Endothelial cell of umbilical vein (primary cell): ENCODE results near the gene PPP1R13B. TPM values are rescaled to one million over a fixed set of nuclear protein-coding genes. Genes with fewer than 3 reads are reported as not detected.

ENCODE experiments used
- BruUV-seq: library from RNA; stranded (reverse); fragments of 400-500 nt; replicated peaks from 2 replicates; lab custom pipeline; 2021; lab: Mats Ljungman, UMichigan
- CTCF ChIA-PET: fragments of 300-600, 350-600 bp; sonication (Branson Sonifier 250); formaldehyde crosslinking; loops from one replicate; lab custom pipeline; 2021; ENCODE audit warnings: antibody characterized with exemption, inconsistent platforms; lab: Charles Lee
- POLR2A ChIA-PET: fragments of 300-600, 350-600 bp; sonication (Branson Sonifier 250); formaldehyde crosslinking; loops from one replicate; lab custom pipeline; 2021; ENCODE audit warnings: antibody characterized with exemption, inconsistent platforms; lab: Charles Lee
- DNase-seq: peaks from one replicate; pipeline ENCODE4 v3.0.0-alpha.2; 2011; ENCODE audit warnings: low read depth, low spot score
- FAIRE-seq: peaks from 2 replicates; lab custom pipeline; 2011; peaks lifted over from hg19 to GRCh38; lab: Jason Lieb, UNC
- H2AFZ ChIP-seq: 2 replicates; pipeline ENCODE4 v1.6.0; 2012; ENCODE audit warnings: low read depth, low read length, control low read depth, inconsistent platforms
- H3K27ac ChIP-seq: 2 replicates; pipeline ENCODE4 v1.5.1; 2011; ENCODE audit warnings: low read depth, mild to moderate bottlenecking, control low read depth, low read length, moderate library complexity; ENCODE audit not compliant: insufficient read depth
- H3K27me3 ChIP-seq, 2 experiments: 2 replicates each; pipeline versions ENCODE4 v1.6.0 to v1.6.1; 2011; ENCODE audit warnings: low read length in 2 of 2, mixed read lengths in 1 of 2; ENCODE audit not compliant: control insufficient read depth in 2 of 2, insufficient read depth in 2 of 2
- H3K36me3 ChIP-seq, 2 experiments: 2 replicates in 1 of 2; 3 replicates in 1 of 2; pipeline ENCODE4 v1.5.1; 2011; ENCODE audit warnings: low read length in 2 of 2, mild to moderate bottlenecking in 1 of 2, moderate library complexity in 1 of 2; ENCODE audit not compliant: control insufficient read depth in 2 of 2, insufficient read depth in 2 of 2; ENCODE audit errors: extremely low read depth in 1 of 2
- H3K4me1 ChIP-seq: 3 replicates; pipeline ENCODE4 v1.5.1; 2011; ENCODE audit warnings: mild to moderate bottlenecking, low read length; ENCODE audit not compliant: control insufficient read depth, insufficient read depth; ENCODE audit errors: extremely low read depth
- H3K4me2 ChIP-seq: 2 replicates; pipeline ENCODE4 v1.6.1; 2011; ENCODE audit warnings: low read length, control low read depth, mixed read lengths; ENCODE audit not compliant: insufficient read depth
- H3K4me3 ChIP-seq, 3 experiments: fragments of 200-600 bp in 1 of 3; sonication (generic), shearing (Covaris generic) in 1 of 3; replicated peaks in 1 of 3; 2 replicates each; pipeline ENCODE4 v1.5.1; 2011 to 2016; ENCODE audit warnings: control low read depth in 3 of 3, low read length in 3 of 3, mild to moderate bottlenecking in 2 of 3, inconsistent platforms in 1 of 3, low read depth in 1 of 3, moderate library complexity in 1 of 3; ENCODE audit not compliant: insufficient read depth in 1 of 3
- H3K79me2 ChIP-seq: 2 replicates; pipeline ENCODE4 v1.6.0; 2012; ENCODE audit warnings: low read length, inconsistent platforms; ENCODE audit not compliant: control insufficient read depth, insufficient read depth
- H3K9ac ChIP-seq: replicated peaks from 2 replicates; pipeline ENCODE3; 2011; ENCODE audit warnings: low read length, control low read depth; ENCODE audit not compliant: insufficient read depth; ENCODE audit errors: extremely low read depth
- H3K9me1 ChIP-seq: replicated peaks from 3 replicates; pipeline ENCODE4 v1.6.0; 2011; ENCODE audit warnings: mild to moderate bottlenecking, low read length; ENCODE audit not compliant: control insufficient read depth, insufficient read depth; ENCODE audit errors: extremely low read depth
- H3K9me3 ChIP-seq: replicated peaks from 2 replicates; pipeline ENCODE4 v1.5.1; 2012; ENCODE audit warnings: low read length, inconsistent platforms; ENCODE audit not compliant: control insufficient read depth, insufficient read depth
- H4K20me1 ChIP-seq: replicated peaks from 2 replicates; pipeline ENCODE3; 2011; ENCODE audit warnings: mild to moderate bottlenecking, low read length; ENCODE audit not compliant: control insufficient read depth, insufficient read depth; ENCODE audit errors: extremely low read depth
- CTCF ChIP-seq, 2 donors: IDR thresholded peaks; 1 replicate in 1 of 2; 2 replicates in 1 of 2; pipeline ENCODE4 v1.5.1; 2011; ENCODE audit warnings: low read length in 2 of 2, mild to moderate bottlenecking in 2 of 2, moderate library complexity in 2 of 2, control low read depth in 1 of 2, inconsistent platforms in 1 of 2, low read depth in 1 of 2; ENCODE audit not compliant: insufficient read depth in 1 of 2; ENCODE audit errors: extremely low read depth in 1 of 2
- EZH2 ChIP-seq: IDR thresholded peaks from 2 replicates; pipeline ENCODE4 v1.6.1; 2012; ENCODE audit warnings: borderline replicate concordance, low read depth, mild to moderate bottlenecking, moderate library complexity, low read length, inconsistent platforms; ENCODE audit not compliant: severe bottlenecking
- FOS ChIP-seq: IDR thresholded peaks from 2 replicates; pipeline ENCODE4 v1.6.1; 2011; ENCODE audit warnings: mild to moderate bottlenecking, low read length, moderate library complexity, borderline replicate concordance; ENCODE audit not compliant: insufficient read depth
- GATA2 ChIP-seq: IDR thresholded peaks from 2 replicates; pipeline ENCODE4 v1.7.0; 2011; ENCODE audit warnings: low read depth, mild to moderate bottlenecking, moderate library complexity, mixed read lengths, low read length; ENCODE audit not compliant: insufficient read length, insufficient read depth
- JUN ChIP-seq: IDR thresholded peaks from 2 replicates; pipeline ENCODE4 v1.6.1; 2011; ENCODE audit warnings: borderline replicate concordance, low read depth; ENCODE audit not compliant: insufficient read length, insufficient read depth
- MAX ChIP-seq: IDR thresholded peaks from 2 replicates; pipeline ENCODE4 v1.6.1; 2011; ENCODE audit not compliant: insufficient read depth, insufficient read length
- MYC ChIP-seq: IDR thresholded peaks from one replicate; pipeline ENCODE4 v1.6.1; 2011; ENCODE audit warnings: mild to moderate bottlenecking, low read depth, low read length
- POLR2A ChIP-seq: IDR thresholded peaks from 2 replicates; pipeline ENCODE4 v1.6.1; 2012; ENCODE audit warnings: low read depth, mild to moderate bottlenecking, control low read depth, low read length
- POLR2AphosphoS5 ChIP-seq: IDR thresholded peaks from 2 replicates; pipeline ENCODE4 v1.6.1; 2012; ENCODE audit warnings: low read depth, mild to moderate bottlenecking, control low read depth, low read length, moderate library complexity; ENCODE audit not compliant: insufficient read depth
- dilution Hi-C: fragments of 300-500 bp; cut with MboI; formaldehyde crosslinking; loops from one replicate; pipeline ENCODE4 v1.15.0; 2019; ENCODE audit warnings: low sequenced_read_pairs; ENCODE audit not compliant: extremely low pct_ligation_motif_present
- intact Hi-C: fragments of 100-400 bp; cut with micrococcal nuclease; formaldehyde crosslinking; loops from one replicate; pipeline ENCODE4 v1.10.0; 2022
- polyA plus RNA-seq, 4 experiments: library from polyadenylated mRNA; depleted of rRNA in 3 of 4; stranded (reverse) in 3 of 4; unstranded in 1 of 4; fragments of >200 nt; gene quantifications; 2 replicates each; pipeline versions ENCODE4 v1.2.1 to v1.2.3, GENCODE V29; 2011 to 2012; ENCODE audit warnings: missing spikeins in 1 of 4
- total RNA-seq: library from RNA; stranded (reverse); gene quantifications from 2 replicates; pipeline ENCODE4 v1.2.3, GENCODE V29; 2021

Gene PPP1R13B
- total and polyA plus RNA-seq, 2 donors (not counting 3 experiments of a cell fraction or from before 2014, with no cell fraction given): 10.0 to 30.0 TPM

- no peaks in the 10 kb centered on the region for H4K20me1 ChIP-seq
- H2AFZ ChIP-seq: no peak overlapping the region
- no peak for TF ChIP-seq JUN
- TF ChIP-seq GATA2: no peak
- TF ChIP-seq CTCF (IDR thresholded peaks at IDR 0.05; ENCODE audit: extremely low read depth in 1 of 2, insufficient read depth in 1 of 2, low read depth in 1 of 2, low read length in 2 of 2): no peak
- no peak for TF ChIP-seq MYC
- TF ChIP-seq FOS: no peak
- no peak for TF ChIP-seq POLR2A
- TF ChIP-seq POLR2AphosphoS5: no peak
- TF ChIP-seq MAX: no peak
- no peak for TF ChIP-seq EZH2
- no peaks in the 10 kb centered on the region for H3K27me3 ChIP-seq
- H3K9me1 ChIP-seq: no peaks in the 10 kb centered on the region
- no peaks in the 10 kb centered on the region for H3K79me2 ChIP-seq
- H3K36me3 ChIP-seq: no peaks in the 10 kb centered on the region
- H3K27ac ChIP-seq: no peak overlapping the region
- H3K9ac ChIP-seq: no peak overlapping the region
- H3K4me3 ChIP-seq: no peak overlapping the region
- no TSS peak for BruUV-seq
- POLR2A ChIA-PET: interaction anchor here (1.0 kb wide), 1 partner anchor 11 kb away, joined by 3 read pairs; no protein-coding TSS in a partner anchor
- FAIRE-seq (no peak), DNase-seq (no peak)
- peaks cover 24% of the 10 kb centered on the region for H3K4me1 ChIP-seq
- CTCF ChIA-PET: interaction anchor here (1.2 to 2.1 kb wide), 3 partner anchors 44 to 54 kb away, joined by 3 to 7 read pairs (median 6); no protein-coding TSS in a partner anchor
- no peak overlapping the region for H3K4me2 ChIP-seq
- no peaks in the 10 kb centered on the region for H3K9me3 ChIP-seq
- dilution Hi-C loops (no loop called here), intact Hi-C loops (no loop called here)
Observed at GRCh38 chr14:103856105-103856504, 8.7 kb upstream of the PPP1R13B start.
